Measurements from ENCODE around the gene COG5.

DNA sequence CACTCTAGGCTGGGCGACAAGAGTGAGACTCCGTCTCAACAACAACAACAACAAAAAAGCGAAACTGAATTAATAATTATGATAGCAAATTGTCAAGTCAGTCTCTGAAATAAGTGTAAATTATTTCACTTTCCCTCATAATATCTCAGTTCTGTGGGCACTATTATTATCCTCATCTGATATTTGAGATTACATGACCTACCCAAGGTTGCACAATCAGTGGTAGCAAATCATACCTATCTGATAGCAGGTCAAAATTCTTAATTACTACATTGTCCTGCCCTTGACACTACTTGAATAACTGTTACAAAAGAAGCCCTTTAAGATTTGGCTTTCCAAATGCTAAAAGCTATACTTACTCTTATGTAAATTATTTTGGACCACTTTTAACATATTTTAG lies 209.1 kb downstream of the COG5 start:
- TF ChIP-seq, protein P1, sequence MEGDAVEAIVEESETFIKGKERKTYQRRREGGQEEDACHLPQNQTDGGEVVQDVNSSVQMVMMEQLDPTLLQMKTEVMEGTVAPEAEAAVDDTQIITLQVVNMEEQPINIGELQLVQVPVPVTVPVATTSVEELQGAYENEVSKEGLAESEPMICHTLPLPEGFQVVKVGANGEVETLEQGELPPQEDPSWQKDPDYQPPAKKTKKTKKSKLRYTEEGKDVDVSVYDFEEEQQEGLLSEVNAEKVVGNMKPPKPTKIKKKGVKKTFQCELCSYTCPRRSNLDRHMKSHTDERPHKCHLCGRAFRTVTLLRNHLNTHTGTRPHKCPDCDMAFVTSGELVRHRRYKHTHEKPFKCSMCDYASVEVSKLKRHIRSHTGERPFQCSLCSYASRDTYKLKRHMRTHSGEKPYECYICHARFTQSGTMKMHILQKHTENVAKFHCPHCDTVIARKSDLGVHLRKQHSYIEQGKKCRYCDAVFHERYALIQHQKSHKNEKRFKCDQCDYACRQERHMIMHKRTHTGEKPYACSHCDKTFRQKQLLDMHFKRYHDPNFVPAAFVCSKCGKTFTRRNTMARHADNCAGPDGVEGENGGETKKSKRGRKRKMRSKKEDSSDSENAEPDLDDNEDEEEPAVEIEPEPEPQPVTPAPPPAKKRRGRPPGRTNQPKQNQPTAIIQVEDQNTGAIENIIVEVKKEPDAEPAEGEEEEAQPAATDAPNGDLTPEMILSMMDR (IDR thresholded peaks at IDR 0.05 in 8 of 11, conservative IDR thresholded peaks at IDR 0.05 in 3 of 11), result no peak
- no peak for TF ChIP-seq POLR2A (IDR thresholded peaks at IDR 0.05)
- no peak for TF ChIP-seq POLR2AphosphoS5 (IDR thresholded peaks at IDR 0.05)
